Smooth muscle cell (in vitro differentiated cells): Measurements from ENCODE around the gene KCNH5. TPM values are rescaled to one million over a fixed set of nuclear protein-coding genes. Genes with fewer than 3 reads are reported as not detected.

Experiments
- DNase-seq: peaks from one replicate; lab custom pipeline; 2025; ENCODE audit not compliant: unreplicated experiment; lab: John Stamatoyannopoulos, UW
- H2AFZ ChIP-seq: fragments of 200-600 bp; sonication (generic); 2 replicates; pipeline ENCODE4 v1.6.0; 2016; ENCODE audit warnings: antibody characterized with exemption, low read depth, mild to moderate bottlenecking
- H3F3A ChIP-seq: fragments of 200-600 bp; sonication (generic); 2 replicates; pipeline ENCODE4 v1.6.0; 2017; ENCODE audit warnings: antibody characterized with exemption, low read depth
- H3K27ac ChIP-seq: fragments of 200-600 bp; sonication (generic); 2 replicates; pipeline ENCODE4 v1.5.1; 2016; ENCODE audit warnings: low read depth, mild to moderate bottlenecking
- H3K27me3 ChIP-seq: fragments of 200-600 bp; sonication (generic); 2 replicates; pipeline ENCODE4 v1.6.1; 2016; ENCODE audit warnings: low read depth, mild to moderate bottlenecking
- H3K36me3 ChIP-seq: fragments of 200-600 bp; sonication (generic); 2 replicates; pipeline ENCODE4 v1.5.1; 2016; ENCODE audit warnings: low read depth
- H3K4me1 ChIP-seq: fragments of 200-600 bp; sonication (generic); 2 replicates; pipeline ENCODE4 v1.5.1; 2016; ENCODE audit warnings: low read depth
- H3K4me2 ChIP-seq: fragments of 200-600 bp; sonication (generic); 2 replicates; pipeline ENCODE4 v1.6.0; 2016; ENCODE audit warnings: mild to moderate bottlenecking
- H3K4me3 ChIP-seq: fragments of 200-600 bp; sonication (generic); 2 replicates; pipeline ENCODE4 v1.5.1; 2016; ENCODE audit warnings: mild to moderate bottlenecking
- H3K79me2 ChIP-seq: fragments of 200-600 bp; sonication (generic); 2 replicates; pipeline ENCODE4 v1.6.0; 2016; ENCODE audit warnings: low read depth, mild to moderate bottlenecking
- H3K9ac ChIP-seq: fragments of 200-600 bp; sonication (generic); 2 replicates; pipeline ENCODE4 v1.6.0; 2016; ENCODE audit warnings: low read depth
- H3K9me3 ChIP-seq: fragments of 200-600 bp; sonication (generic); replicated peaks from 2 replicates; pipeline ENCODE4 v1.5.1; 2016; ENCODE audit warnings: low read depth
- H4K20me1 ChIP-seq: fragments of 200-600 bp; sonication (generic); 2 replicates; pipeline ENCODE4 v1.6.0; 2016; ENCODE audit warnings: low read depth
- WGBS: methylation state at CpG from one replicate; pipeline ENCODE4 v1.1.7; 2016; ENCODE audit warnings: low lambda C conversion rate; 5-methylcytosine and 5-hydroxymethylcytosine counted together
- polyA plus RNA-seq: library from polyadenylated mRNA; unstranded; fragments of >200 nt; fragmentation: Nextera tagmentation; extraction: Ambion mirVana; gene quantifications from 2 replicates; pipeline ENCODE4 v1.2.1, GENCODE V29; 2016
- total RNA-seq: library from RNA; depleted of rRNA; stranded (reverse); fragments of >200 nt; gene quantifications from 2 replicates; pipeline ENCODE4 v1.2.3, GENCODE V29; 2014
- TF ChIP-seq, protein P1 (sequence below): fragments of 200-600 bp; sonication (generic); IDR thresholded peaks from 2 replicates; pipeline ENCODE4 v1.5.1; 2017; ENCODE audit warnings: borderline replicate concordance, mild to moderate bottlenecking, antibody characterized with exemption; ENCODE audit not compliant: insufficient read depth, poor library complexity, severe bottlenecking

Gene KCNH5
- total and polyA plus RNA-seq, 2 experiments from 2014 or later, result 0.03 to 0.54 TPM

DNA sequence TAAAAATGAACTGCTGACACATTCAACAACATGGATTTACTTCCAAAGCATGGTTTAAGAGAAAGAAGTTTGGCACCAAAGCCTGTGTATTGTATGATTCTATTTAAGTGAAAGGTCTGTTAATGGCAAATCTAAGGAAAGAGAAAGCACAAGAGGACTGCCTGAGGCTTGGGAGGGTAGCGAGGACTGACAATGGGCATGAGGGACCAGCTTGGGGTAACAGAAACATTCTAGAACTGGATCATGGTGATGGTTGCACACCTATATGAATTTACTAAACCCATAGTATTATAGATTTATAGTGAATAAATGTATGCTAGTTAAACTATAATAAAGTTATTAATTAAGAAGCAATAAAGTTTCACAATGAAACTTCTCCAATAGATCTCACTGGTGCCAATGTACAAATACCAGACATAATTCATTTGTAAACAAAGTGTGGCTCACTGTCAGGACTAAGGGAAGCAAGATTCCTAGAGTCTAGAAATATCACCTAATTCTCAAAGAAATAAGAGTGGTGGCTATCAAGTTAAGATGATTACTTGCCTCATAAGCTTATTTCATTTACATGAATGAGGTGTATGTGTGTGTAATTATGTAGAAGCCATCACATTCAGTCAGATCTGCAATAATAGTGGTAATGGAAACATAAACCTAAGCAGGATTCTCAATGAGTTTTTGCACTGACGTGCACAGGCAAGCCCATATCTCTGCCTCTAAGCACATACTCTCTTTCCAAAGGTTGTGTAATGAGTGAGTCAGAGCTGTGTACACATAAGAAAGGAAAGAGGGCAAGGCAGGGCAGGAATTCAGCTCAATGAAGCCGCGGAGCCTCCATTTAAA lies 353.4 kb downstream of the KCNH5 start:
- Histone ChIP-seq H3F3A (peaks cover 7% of the 10 kb centered on the region), H3K4me2 (peak overlapping the region; percentile 82), H3K9ac (peak overlapping the region; percentile 85), H3K27me3 (no peaks in the 10 kb centered on the region), H3K27ac (peak overlapping the region; percentile 98), H3K36me3 (no peaks in the 10 kb centered on the region), H3K9me3 (no peaks in the 10 kb centered on the region), H4K20me1 (no peaks in the 10 kb centered on the region), H3K4me1 (peaks cover 18% of the 10 kb centered on the region), H3K79me2 (no peaks in the 10 kb centered on the region), H3K4me3 (peak overlapping the region; percentile 35), H2AFZ (peak overlapping the region; percentile 94)
- no peak for DNase-seq
- 22% methylated on average over 4 of the region's 4 CpGs for WGBS
- TF ChIP-seq, protein P1, sequence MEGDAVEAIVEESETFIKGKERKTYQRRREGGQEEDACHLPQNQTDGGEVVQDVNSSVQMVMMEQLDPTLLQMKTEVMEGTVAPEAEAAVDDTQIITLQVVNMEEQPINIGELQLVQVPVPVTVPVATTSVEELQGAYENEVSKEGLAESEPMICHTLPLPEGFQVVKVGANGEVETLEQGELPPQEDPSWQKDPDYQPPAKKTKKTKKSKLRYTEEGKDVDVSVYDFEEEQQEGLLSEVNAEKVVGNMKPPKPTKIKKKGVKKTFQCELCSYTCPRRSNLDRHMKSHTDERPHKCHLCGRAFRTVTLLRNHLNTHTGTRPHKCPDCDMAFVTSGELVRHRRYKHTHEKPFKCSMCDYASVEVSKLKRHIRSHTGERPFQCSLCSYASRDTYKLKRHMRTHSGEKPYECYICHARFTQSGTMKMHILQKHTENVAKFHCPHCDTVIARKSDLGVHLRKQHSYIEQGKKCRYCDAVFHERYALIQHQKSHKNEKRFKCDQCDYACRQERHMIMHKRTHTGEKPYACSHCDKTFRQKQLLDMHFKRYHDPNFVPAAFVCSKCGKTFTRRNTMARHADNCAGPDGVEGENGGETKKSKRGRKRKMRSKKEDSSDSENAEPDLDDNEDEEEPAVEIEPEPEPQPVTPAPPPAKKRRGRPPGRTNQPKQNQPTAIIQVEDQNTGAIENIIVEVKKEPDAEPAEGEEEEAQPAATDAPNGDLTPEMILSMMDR, result no peak

DNA sequence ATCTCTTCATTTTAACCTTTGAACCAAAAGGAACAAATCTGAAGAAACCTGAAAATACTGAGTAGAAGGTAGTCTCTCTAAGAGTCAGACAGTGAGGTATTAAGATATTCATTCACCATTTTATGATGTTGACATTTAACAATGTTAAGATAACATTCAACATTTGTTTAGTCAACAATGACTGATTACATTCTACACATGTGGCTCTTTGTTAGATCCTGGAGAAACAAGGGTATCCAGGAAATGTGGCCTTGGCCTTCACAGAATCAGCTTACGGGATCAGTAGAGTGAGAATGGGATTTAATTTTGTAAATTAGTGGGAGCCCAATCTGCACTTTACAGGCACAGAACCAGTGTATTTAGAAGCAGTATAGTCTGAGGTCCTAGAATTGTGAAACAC lies 355.5 kb downstream of the KCNH5 start:
- H3K79me2 ChIP-seq, result no peaks in the 10 kb centered on the region
- H3F3A ChIP-seq, result peaks cover 7% of the 10 kb centered on the region
- H3K36me3 ChIP-seq, result no peaks in the 10 kb centered on the region
- H3K9ac ChIP-seq, result no peak overlapping the region
- no peaks in the 10 kb centered on the region for H3K27me3 ChIP-seq
- H3K4me1 ChIP-seq, result peaks cover 18% of the 10 kb centered on the region
- TF ChIP-seq, protein P1, result no peak
- whole genome bisulfite sequencing, result 93% methylated on average over 1 of the region's 1 CpG
- no peak for DNase-seq
- no peak overlapping the region for H3K4me3 ChIP-seq
- no peak overlapping the region for H3K4me2 ChIP-seq
- H4K20me1 ChIP-seq, result no peaks in the 10 kb centered on the region
- no peak overlapping the region for H3K27ac ChIP-seq
- H2AFZ ChIP-seq, result no peak overlapping the region
- no peaks in the 10 kb centered on the region for H3K9me3 ChIP-seq

DNA sequence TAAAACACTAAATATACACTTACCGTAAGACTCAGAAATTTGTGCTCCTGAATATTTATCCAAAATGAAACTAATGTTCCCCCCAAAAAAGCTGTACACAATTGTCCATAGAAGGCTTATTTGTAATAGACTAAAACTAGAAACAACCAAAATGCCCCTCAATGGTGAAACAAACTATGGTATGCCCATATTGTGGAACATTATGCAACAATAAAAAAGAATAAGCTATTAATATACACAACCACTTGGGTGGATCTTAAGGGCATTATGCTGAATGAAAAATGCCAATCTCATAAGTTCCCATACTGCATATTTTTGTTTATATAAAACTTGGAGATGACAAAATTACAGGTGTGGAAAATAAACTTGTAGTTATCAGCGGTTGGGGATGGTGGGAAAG lies 357.4 kb downstream of the KCNH5 start:
- no peaks in the 10 kb centered on the region for H3K27me3 ChIP-seq
- H3F3A ChIP-seq, result peaks cover 3% of the 10 kb centered on the region
- DNase-seq, result no peak
- H3K4me2 ChIP-seq, result no peak overlapping the region
- H2AFZ ChIP-seq, result no peak overlapping the region
- H3K27ac ChIP-seq, result no peak overlapping the region
- H3K4me3 ChIP-seq, result no peak overlapping the region
- peaks cover 14% of the 10 kb centered on the region for H3K4me1 ChIP-seq
- H3K9ac ChIP-seq, result no peak overlapping the region
- H4K20me1 ChIP-seq, result no peaks in the 10 kb centered on the region
- no peaks in the 10 kb centered on the region for H3K9me3 ChIP-seq
- TF ChIP-seq, protein P1, result no peak
- 99% methylated on average over 2 of the region's 2 CpGs for WGBS
- no peaks in the 10 kb centered on the region for H3K79me2 ChIP-seq
- H3K36me3 ChIP-seq, result no peaks in the 10 kb centered on the region

DNA sequence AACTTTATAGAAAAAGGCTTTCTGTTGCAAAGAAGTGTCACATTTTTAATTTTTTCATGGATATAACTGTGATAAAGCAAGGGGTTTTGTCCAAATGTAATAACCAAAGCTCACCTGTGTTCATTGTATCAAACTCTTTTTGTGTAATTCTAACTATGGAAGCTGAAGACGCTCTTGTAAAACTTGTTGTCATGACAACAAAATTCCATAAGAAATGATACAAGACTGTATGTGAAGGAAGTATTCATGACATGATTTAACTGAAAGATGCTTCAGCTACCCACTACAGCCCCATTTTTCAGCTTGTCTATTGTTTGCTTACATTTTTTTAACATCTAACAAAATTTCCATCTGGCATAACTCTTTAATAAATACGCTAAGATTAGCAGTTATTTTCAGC lies 360.9 kb downstream of the KCNH5 start:
- WGBS, result 99% methylated on average over 2 of the region's 2 CpGs
- no peak overlapping the region for H3K9ac ChIP-seq
- no peaks in the 10 kb centered on the region for H3K9me3 ChIP-seq
- H3F3A ChIP-seq, result no peaks in the 10 kb centered on the region
- H3K4me3 ChIP-seq, result no peak overlapping the region
- no peak overlapping the region for H3K4me2 ChIP-seq
- H2AFZ ChIP-seq, result no peak overlapping the region
- no peaks in the 10 kb centered on the region for H4K20me1 ChIP-seq
- DNase-seq, result no peak
- TF ChIP-seq, protein P1, result no peak
- H3K27ac ChIP-seq, result no peak overlapping the region
- H3K27me3 ChIP-seq, result no peaks in the 10 kb centered on the region
- H3K79me2 ChIP-seq, result no peaks in the 10 kb centered on the region
- H3K36me3 ChIP-seq, result no peaks in the 10 kb centered on the region
- no peaks in the 10 kb centered on the region for H3K4me1 ChIP-seq
